ENCODE data around the gene DNAJB13. TPM values are rescaled to one million over a fixed set of nuclear protein-coding genes. Genes with fewer than 3 reads are reported as not detected.

Gene DNAJB13
- total and polyA plus RNA-seq, 2 of the 13 experiments (the other 11 are each of a cell fraction or from before 2014, with no cell fraction given): 2.3 TPM; not detected in 1

DNA sequence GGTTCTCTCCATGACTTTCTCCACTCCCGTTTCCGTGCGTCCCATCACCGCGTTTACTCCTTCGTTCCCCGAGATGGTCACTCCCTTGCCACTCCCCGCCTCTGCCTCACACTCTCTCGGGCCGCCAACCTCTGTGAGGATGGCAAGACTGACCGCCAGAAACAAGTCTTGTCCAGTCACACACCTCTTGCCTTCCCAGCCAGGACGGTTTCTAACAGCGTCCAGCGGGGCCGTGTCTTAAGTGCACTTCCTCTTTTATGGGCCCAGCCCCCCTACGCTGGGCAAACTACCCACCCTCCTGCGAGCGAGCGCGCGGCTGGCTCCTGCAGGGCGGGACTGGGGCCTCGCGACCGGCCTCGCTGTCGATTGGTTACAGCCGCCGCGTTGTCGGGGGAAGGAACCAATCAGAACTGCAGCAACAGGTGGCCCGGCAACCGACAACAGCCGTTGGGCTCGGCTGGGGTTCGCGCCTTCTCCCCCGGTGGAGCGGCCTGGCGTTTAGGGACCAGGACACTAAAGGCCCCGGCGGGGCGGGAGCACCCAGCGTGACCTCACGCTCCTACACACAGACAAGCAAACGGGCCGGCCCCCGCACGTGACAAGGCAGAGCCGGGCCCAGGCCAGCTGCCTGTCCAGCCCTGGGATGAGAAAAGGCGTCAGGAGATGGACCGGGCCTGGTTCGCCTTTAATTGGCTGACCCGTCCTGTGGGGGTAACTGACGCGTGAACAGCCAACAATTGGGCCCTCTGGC is 32.3 kb downstream of the DNAJB13 start (continued):
- TF ChIP-seq, protein P1, sequence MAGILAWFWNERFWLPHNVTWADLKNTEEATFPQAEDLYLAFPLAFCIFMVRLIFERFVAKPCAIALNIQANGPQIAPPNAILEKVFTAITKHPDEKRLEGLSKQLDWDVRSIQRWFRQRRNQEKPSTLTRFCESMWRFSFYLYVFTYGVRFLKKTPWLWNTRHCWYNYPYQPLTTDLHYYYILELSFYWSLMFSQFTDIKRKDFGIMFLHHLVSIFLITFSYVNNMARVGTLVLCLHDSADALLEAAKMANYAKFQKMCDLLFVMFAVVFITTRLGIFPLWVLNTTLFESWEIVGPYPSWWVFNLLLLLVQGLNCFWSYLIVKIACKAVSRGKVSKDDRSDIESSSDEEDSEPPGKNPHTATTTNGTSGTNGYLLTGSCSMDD (CRISPR knock-in tag; IDR thresholded peaks at IDR 0.05): peak; percentile 73; the same call in 1 of the 2 replicates
- TF ChIP-seq EP300 (IDR thresholded peaks at IDR 0.05; ENCODE audit: low read depth in 2 of 2, low read length in 2 of 2): 0 out of 4 replicates have a peak, but pooled peaks of 1 of the 2 experiments have one; percentile 17
- no peak for TF ChIP-seq EP300 (CRISPR knock-in tag; IDR thresholded peaks at IDR 0.05; ENCODE audit: borderline replicate concordance)
- no peak for TF ChIP-seq THYN1 (CRISPR knock-in tag; IDR thresholded peaks at IDR 0.05; ENCODE audit: borderline replicate concordance, low read depth)
- TF ChIP-seq, protein P2, sequence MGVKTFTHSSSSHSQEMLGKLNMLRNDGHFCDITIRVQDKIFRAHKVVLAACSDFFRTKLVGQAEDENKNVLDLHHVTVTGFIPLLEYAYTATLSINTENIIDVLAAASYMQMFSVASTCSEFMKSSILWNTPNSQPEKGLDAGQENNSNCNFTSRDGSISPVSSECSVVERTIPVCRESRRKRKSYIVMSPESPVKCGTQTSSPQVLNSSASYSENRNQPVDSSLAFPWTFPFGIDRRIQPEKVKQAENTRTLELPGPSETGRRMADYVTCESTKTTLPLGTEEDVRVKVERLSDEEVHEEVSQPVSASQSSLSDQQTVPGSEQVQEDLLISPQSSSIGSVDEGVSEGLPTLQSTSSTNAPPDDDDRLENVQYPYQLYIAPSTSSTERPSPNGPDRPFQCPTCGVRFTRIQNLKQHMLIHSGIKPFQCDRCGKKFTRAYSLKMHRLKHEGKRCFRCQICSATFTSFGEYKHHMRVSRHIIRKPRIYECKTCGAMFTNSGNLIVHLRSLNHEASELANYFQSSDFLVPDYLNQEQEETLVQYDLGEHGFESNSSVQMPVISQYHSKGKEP (CRISPR knock-in tag; IDR thresholded peaks at IDR 0.05): peak; percentile 61; the same call in 1 of the 2 replicates
- TF ChIP-seq, protein P3, sequence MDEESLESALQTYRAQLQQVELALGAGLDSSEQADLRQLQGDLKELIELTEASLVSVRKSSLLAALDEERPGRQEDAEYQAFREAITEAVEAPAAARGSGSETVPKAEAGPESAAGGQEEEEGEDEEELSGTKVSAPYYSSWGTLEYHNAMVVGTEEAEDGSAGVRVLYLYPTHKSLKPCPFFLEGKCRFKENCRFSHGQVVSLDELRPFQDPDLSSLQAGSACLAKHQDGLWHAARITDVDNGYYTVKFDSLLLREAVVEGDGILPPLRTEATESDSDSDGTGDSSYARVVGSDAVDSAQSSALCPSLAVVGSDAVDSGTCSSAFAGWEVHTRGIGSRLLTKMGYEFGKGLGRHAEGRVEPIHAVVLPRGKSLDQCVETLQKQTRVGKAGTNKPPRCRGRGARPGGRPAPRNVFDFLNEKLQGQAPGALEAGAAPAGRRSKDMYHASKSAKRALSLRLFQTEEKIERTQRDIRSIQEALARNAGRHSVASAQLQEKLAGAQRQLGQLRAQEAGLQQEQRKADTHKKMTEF (CRISPR knock-in tag; IDR thresholded peaks at IDR 0.05): peak; percentile 86
- peak; percentile 96 for TF ChIP-seq NKX3-1 (CRISPR knock-in tag; IDR thresholded peaks at IDR 0.05)
- peak; percentile 60; the same call in 1 of the 2 replicates for TF ChIP-seq SMAD1 (CRISPR knock-in tag; IDR thresholded peaks at IDR 0.05; ENCODE audit: borderline replicate concordance, low read depth)
- peak; percentile 85; the same call in 1 of the 2 replicates for TF ChIP-seq DMTF1 (CRISPR knock-in tag; IDR thresholded peaks at IDR 0.05)
- peak; percentile 91 for TF ChIP-seq KLF12 (CRISPR knock-in tag; IDR thresholded peaks at IDR 0.05; ENCODE audit: borderline replicate concordance)
- no peak for TF ChIP-seq ZNF260 (CRISPR knock-in tag; IDR thresholded peaks at IDR 0.05; ENCODE audit: borderline replicate concordance, low read depth)
- TF ChIP-seq ZNF263 (CRISPR knock-in tag; IDR thresholded peaks at IDR 0.05): peak; percentile 86
- TF ChIP-seq ZNF563 (CRISPR knock-in tag; IDR thresholded peaks at IDR 0.05): peak; percentile 95
- TF ChIP-seq, protein P4, sequence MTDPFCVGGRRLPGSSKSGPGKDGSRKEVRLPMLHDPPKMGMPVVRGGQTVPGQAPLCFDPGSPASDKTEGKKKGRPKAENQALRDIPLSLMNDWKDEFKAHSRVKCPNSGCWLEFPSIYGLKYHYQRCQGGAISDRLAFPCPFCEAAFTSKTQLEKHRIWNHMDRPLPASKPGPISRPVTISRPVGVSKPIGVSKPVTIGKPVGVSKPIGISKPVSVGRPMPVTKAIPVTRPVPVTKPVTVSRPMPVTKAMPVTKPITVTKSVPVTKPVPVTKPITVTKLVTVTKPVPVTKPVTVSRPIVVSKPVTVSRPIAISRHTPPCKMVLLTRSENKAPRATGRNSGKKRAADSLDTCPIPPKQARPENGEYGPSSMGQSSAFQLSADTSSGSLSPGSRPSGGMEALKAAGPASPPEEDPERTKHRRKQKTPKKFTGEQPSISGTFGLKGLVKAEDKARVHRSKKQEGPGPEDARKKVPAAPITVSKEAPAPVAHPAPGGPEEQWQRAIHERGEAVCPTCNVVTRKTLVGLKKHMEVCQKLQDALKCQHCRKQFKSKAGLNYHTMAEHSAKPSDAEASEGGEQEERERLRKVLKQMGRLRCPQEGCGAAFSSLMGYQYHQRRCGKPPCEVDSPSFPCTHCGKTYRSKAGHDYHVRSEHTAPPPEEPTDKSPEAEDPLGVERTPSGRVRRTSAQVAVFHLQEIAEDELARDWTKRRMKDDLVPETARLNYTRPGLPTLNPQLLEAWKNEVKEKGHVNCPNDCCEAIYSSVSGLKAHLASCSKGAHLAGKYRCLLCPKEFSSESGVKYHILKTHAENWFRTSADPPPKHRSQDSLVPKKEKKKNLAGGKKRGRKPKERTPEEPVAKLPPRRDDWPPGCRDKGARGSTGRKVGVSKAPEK (CRISPR knock-in tag; IDR thresholded peaks at IDR 0.05; ENCODE audit: borderline replicate concordance): no peak
- TF ChIP-seq MTA1 (CRISPR knock-in tag; IDR thresholded peaks at IDR 0.05; ENCODE audit: borderline replicate concordance): peak; percentile 73; the same call in 1 of the 2 replicates
- TF ChIP-seq, protein P5, sequence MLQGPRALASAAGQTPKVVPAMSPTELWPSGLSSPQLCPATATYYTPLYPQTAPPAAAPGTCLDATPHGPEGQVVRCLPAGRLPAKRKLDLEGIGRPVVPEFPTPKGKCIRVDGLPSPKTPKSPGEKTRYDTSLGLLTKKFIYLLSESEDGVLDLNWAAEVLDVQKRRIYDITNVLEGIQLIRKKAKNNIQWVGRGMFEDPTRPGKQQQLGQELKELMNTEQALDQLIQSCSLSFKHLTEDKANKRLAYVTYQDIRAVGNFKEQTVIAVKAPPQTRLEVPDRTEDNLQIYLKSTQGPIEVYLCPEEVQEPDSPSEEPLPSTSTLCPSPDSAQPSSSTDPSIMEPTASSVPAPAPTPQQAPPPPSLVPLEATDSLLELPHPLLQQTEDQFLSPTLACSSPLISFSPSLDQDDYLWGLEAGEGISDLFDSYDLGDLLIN (CRISPR knock-in tag; IDR thresholded peaks at IDR 0.05; ENCODE audit: borderline replicate concordance): peak; percentile 89; the same call in 1 of the 2 replicates
- TF ChIP-seq TCF7 (IDR thresholded peaks at IDR 0.05; ENCODE audit: low read depth): no peak

All from HepG2 (cell line).